GM19023 (cell line): Measurements from ENCODE around the gene RTN4R.
"Not testable (repeated sequence)": the region's sequence is repeated elsewhere in the genome, so short reads cannot be mapped to it uniquely, and the experiment has no call there.

ENCODE experiments used
- ATAC-seq: cut with Tn5 transposase; IDR thresholded peaks from one replicate; pipeline ENCODE4 v1.9.1; 2021; ENCODE audit warnings: mild to moderate bottlenecking, moderate library complexity; ENCODE audit not compliant: unreplicated experiment

The RTN4R gene

GRCh38 chr22:20305894-20306645 lies 38.0 kb upstream of the RTN4R start:
- no peak for ATAC-seq

GRCh38 chr22:20305230-20305893 lies 37.2 kb upstream of the RTN4R start:
- ATAC-seq = not testable (repeated sequence)

GRCh38 chr22:20304646-20305045 lies 36.5 kb upstream of the RTN4R start:
- ATAC-seq = no peak

GRCh38 chr22:20303229-20303534 lies 35.1 kb upstream of the RTN4R start:
- ATAC-seq = not testable (repeated sequence)

- ATAC-seq = no peak
These were observed 34.5 kb upstream of the RTN4R start for GRCh38 chr22:20302438-20303228.

GRCh38 chr22:20299746-20300136 lies 31.6 kb upstream of the RTN4R start:
- no peak for ATAC-seq

- peak; percentile 56 for ATAC-seq
These were observed 31.0 kb upstream of the RTN4R start for GRCh38 chr22:20298803-20299745.

GRCh38 chr22:20298110-20298802 lies 30.1 kb upstream of the RTN4R start:
- no peak for ATAC-seq

- no peak for ATAC-seq
These were observed 29.4 kb upstream of the RTN4R start for GRCh38 chr22:20297414-20298109.

GRCh38 chr22:20296598-20296997 lies 28.5 kb upstream of the RTN4R start:
- ATAC-seq = no peak

- no peak for ATAC-seq
These were observed 27.3 kb upstream of the RTN4R start for GRCh38 chr22:20295262-20296064.

- no peak for ATAC-seq
These were observed 24.6 kb upstream of the RTN4R start for GRCh38 chr22:20292673-20293232.

GRCh38 chr22:20292108-20292507 lies 24.0 kb upstream of the RTN4R start:
- no peak for ATAC-seq

GRCh38 chr22:20291604-20292063 lies 23.5 kb upstream of the RTN4R start:
- ATAC-seq = no peak

- ATAC-seq = no peak
These were observed 23.1 kb upstream of the RTN4R start for GRCh38 chr22:20291249-20291586.

- no peak for ATAC-seq
These were observed 22.6 kb upstream of the RTN4R start for GRCh38 chr22:20290578-20291248.

GRCh38 chr22:20290045-20290392 lies 21.9 kb upstream of the RTN4R start:
- no peak for ATAC-seq
